Spinal cord (tissue), 10 donors: ENCODE measurements around the gene KIAA0930. TPM values are rescaled to one million over a fixed set of nuclear protein-coding genes. Genes with fewer than 3 reads are reported as not detected.

Source experiments
- DNase-seq, 6 donors: peaks; one replicate each; pipeline versions ENCODE4 v3.0.0 to v3.0.0-alpha.2; 2013 to 2015; ENCODE audit warnings: low spot score in 6 of 6, low read depth in 4 of 6
- H3K27ac ChIP-seq: one replicate; pipeline ENCODE4 v1.5.1; 2013; ENCODE audit warnings: low read depth, low read length, control low read depth
- H3K27me3 ChIP-seq: one replicate; pipeline ENCODE4 v1.6.1; 2013; ENCODE audit warnings: low read length; ENCODE audit not compliant: control insufficient read depth, insufficient read depth
- H3K36me3 ChIP-seq: one replicate; pipeline ENCODE4 v1.6.1; 2013; ENCODE audit warnings: low read length; ENCODE audit not compliant: control insufficient read depth, insufficient read depth
- H3K4me1 ChIP-seq: one replicate; pipeline ENCODE4 v1.6.1; 2013; ENCODE audit warnings: low read length; ENCODE audit not compliant: control insufficient read depth, insufficient read depth
- H3K4me3 ChIP-seq: one replicate; pipeline ENCODE4 v1.5.1; 2013; ENCODE audit warnings: low read depth, low read length, control low read depth
- H3K9me3 ChIP-seq: one replicate; pipeline ENCODE4 v1.6.1; 2013; ENCODE audit warnings: low read length; ENCODE audit not compliant: control insufficient read depth, insufficient read depth
- WGBS: methylation state at CpG from one replicate; pipeline ENCODE4 v1.1.5; 2013; ENCODE audit warnings: missing lambda C conversion rate; ENCODE audit not compliant: insufficient coverage; 5-methylcytosine and 5-hydroxymethylcytosine counted together
- polyA plus RNA-seq, 2 donors: library from polyadenylated mRNA; unstranded; fragments of 120-200 nt; gene quantifications; one replicate each; pipeline ENCODE4 v1.2.1, GENCODE V29; 2013; ENCODE audit not compliant: insufficient read length in 2 of 2
- total RNA-seq, 2 donors: library from RNA; depleted of rRNA in 1 of 2; stranded (reverse); fragments of 120-200 nt in 1 of 2; fragments of >200 nt in 1 of 2; gene quantifications; one replicate each; pipeline versions ENCODE4 v1.2.3 to v1.2.4, GENCODE V29; 2013 to 2014
- donor health status: healthy.

The KIAA0930 gene
- total and polyA plus RNA-seq, 4 donors: 45.0 to 132 (median 80.8) TPM

- peaks cover 33% of the 10 kb centered on the region for H3K36me3 ChIP-seq
- no peak for DNase-seq
- H3K4me1 ChIP-seq: peaks cover 5% of the 10 kb centered on the region
- no peaks in the 10 kb centered on the region for H3K9me3 ChIP-seq
- WGBS: 80% methylated on average over 16 of the region's 16 CpGs
- H3K27me3 ChIP-seq: no peaks in the 10 kb centered on the region
- no peak overlapping the region for H3K4me3 ChIP-seq
- no peak overlapping the region for H3K27ac ChIP-seq
Observed at GRCh38 chr22:45188779-45189178, 51.9 kb downstream of the KIAA0930 start.

GRCh38 chr22:45187891-45188290, 52.8 kb downstream of the KIAA0930 start:
- 82% methylated on average over 2 of the region's 4 CpGs for WGBS
- Histone ChIP-seq H3K4me1 (peaks cover 5% of the 10 kb centered on the region), H3K27me3 (no peaks in the 10 kb centered on the region), H3K9me3 (no peaks in the 10 kb centered on the region), H3K4me3 (no peak overlapping the region), H3K36me3 (peaks cover 36% of the 10 kb centered on the region), H3K27ac (no peak overlapping the region)
- no peak for DNase-seq

- Histone ChIP-seq H3K27ac (no peak overlapping the region), H3K36me3 (peaks cover 31% of the 10 kb centered on the region), H3K27me3 (no peaks in the 10 kb centered on the region), H3K4me3 (no peak overlapping the region), H3K4me1 (no peaks in the 10 kb centered on the region), H3K9me3 (no peaks in the 10 kb centered on the region)
- 90% methylated on average over 14 of the region's 16 CpGs for WGBS
- DNase-seq: no peak
Observed at GRCh38 chr22:45185718-45186514, 54.8 kb downstream of the KIAA0930 start.

GRCh38 chr22:45183974-45184373, 56.7 kb downstream of the KIAA0930 start:
- Histone ChIP-seq H3K4me3 (no peak overlapping the region), H3K36me3 (peaks cover 36% of the 10 kb centered on the region), H3K4me1 (no peaks in the 10 kb centered on the region), H3K27me3 (no peaks in the 10 kb centered on the region), H3K9me3 (no peaks in the 10 kb centered on the region), H3K27ac (no peak overlapping the region)
- DNase-seq: no peak
- WGBS: 69% methylated on average over 12 of the region's 13 CpGs

- no peaks in the 10 kb centered on the region for H3K27me3 ChIP-seq
- WGBS: no CpG with 5 or more reads among the region's 2 CpGs
- no peak for DNase-seq
Observed at GRCh38 chr22:45181766-45182165, 58.9 kb downstream of the KIAA0930 start.

GRCh38 chr22:45181240-45181639, 59.5 kb downstream of the KIAA0930 start:
- no peaks in the 10 kb centered on the region for H3K4me1 ChIP-seq
- WGBS: 96% methylated on average over 3 of the region's 4 CpGs
- H3K4me3 ChIP-seq: no peak overlapping the region
- no peaks in the 10 kb centered on the region for H3K9me3 ChIP-seq
- no peaks in the 10 kb centered on the region for H3K27me3 ChIP-seq
- no peak for DNase-seq
- H3K27ac ChIP-seq: no peak overlapping the region
- peaks cover 48% of the 10 kb centered on the region for H3K36me3 ChIP-seq

More at GRCh38 chr22:45181766-45182165, 58.9 kb downstream of the KIAA0930 start:
- Histone ChIP-seq H3K9me3 (no peaks in the 10 kb centered on the region), H3K27ac (no peak overlapping the region), H3K36me3 (peaks cover 42% of the 10 kb centered on the region), H3K4me3 (no peak overlapping the region), H3K4me1 (no peaks in the 10 kb centered on the region)

GRCh38 chr22:45180146-45180679, 60.5 kb downstream of the KIAA0930 start:
- no peak for DNase-seq
- Histone ChIP-seq H3K27ac (no peak overlapping the region), H3K4me1 (no peaks in the 10 kb centered on the region), H3K4me3 (no peak overlapping the region), H3K27me3 (no peaks in the 10 kb centered on the region), H3K36me3 (peaks cover 52% of the 10 kb centered on the region), H3K9me3 (no peaks in the 10 kb centered on the region)
- WGBS: 95% methylated on average over 5 of the region's 14 CpGs

- H3K4me3 ChIP-seq: no peak overlapping the region
- no peak for DNase-seq
- H3K9me3 ChIP-seq: no peaks in the 10 kb centered on the region
- peaks cover 52% of the 10 kb centered on the region for H3K36me3 ChIP-seq
- no peaks in the 10 kb centered on the region for H3K4me1 ChIP-seq
- H3K27me3 ChIP-seq: no peaks in the 10 kb centered on the region
- 97% methylated on average over 9 of the region's 9 CpGs for WGBS
- no peak overlapping the region for H3K27ac ChIP-seq
Observed at GRCh38 chr22:45179276-45180049, 61.2 kb downstream of the KIAA0930 start.

- Histone ChIP-seq H3K4me3 (no peak overlapping the region), H3K27ac (no peak overlapping the region), H3K4me1 (no peaks in the 10 kb centered on the region), H3K36me3 (peaks cover 55% of the 10 kb centered on the region), H3K27me3 (no peaks in the 10 kb centered on the region), H3K9me3 (no peaks in the 10 kb centered on the region)
- 92% methylated on average over 4 of the region's 7 CpGs for WGBS
- no peak for DNase-seq
Observed at GRCh38 chr22:45172881-45173585, 67.7 kb downstream of the KIAA0930 start.
